Ovary (tissue), 3 donors: ENCODE measurements around the gene ZNF440.

Source experiments
- EP300 ChIP-seq: sonication (generic); formaldehyde crosslinking; IDR thresholded peaks from one replicate; pipeline ENCODE4 v1.6.1; 2017; ENCODE audit warnings: antibody characterized with exemption
- POLR2A ChIP-seq: fragments of 450-650 bp; IDR thresholded peaks from one replicate; pipeline ENCODE4 v1.6.1; 2017; ENCODE audit warnings: antibody characterized with exemption, mild to moderate bottlenecking, moderate library complexity
- TF ChIP-seq, protein P1 (sequence below), 3 donors: fragments of 450-650 bp in 2 of 3; fragments of 200-600 bp in 1 of 3; IDR thresholded peaks; one replicate each; pipeline versions ENCODE4 v1.5.1 to v1.8.0; 2016 to 2022; ENCODE audit warnings: antibody characterized with exemption in 3 of 3, mild to moderate bottlenecking in 1 of 3
- donor health status: DM: no; HTN: no; CAD: no.

DNA sequence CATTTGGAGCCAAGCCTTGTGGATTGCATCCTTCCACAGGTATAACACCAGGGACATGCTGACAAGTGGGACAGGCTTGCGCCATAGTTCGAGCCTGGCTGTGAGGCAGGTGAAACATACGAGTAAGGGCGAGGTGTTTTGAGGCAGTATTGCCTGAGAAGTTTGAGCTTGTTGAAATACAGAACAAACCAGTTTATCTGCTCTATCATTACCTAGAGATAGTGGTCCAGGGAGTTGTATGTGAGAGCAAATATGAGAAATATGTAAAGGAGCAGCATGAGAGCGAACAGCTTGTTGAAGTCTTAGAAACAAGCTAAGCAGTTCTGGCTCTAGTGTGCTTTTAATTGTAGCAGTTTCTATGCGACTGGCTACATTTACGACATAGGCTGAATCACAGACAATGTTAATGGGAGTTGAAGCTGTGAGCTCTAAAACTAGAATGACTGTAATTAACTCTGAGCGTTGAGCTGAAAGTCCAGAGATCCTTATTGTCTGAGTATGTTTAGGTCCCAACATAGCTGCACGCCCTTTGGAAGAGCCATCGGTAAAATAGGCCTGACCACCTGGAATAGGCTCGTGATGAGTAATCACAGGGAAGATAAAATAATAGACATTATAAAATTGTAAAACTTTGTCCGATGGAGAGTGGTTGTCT is 42.6 kb downstream of the ZNF440 start:
- TF ChIP-seq, protein P1, sequence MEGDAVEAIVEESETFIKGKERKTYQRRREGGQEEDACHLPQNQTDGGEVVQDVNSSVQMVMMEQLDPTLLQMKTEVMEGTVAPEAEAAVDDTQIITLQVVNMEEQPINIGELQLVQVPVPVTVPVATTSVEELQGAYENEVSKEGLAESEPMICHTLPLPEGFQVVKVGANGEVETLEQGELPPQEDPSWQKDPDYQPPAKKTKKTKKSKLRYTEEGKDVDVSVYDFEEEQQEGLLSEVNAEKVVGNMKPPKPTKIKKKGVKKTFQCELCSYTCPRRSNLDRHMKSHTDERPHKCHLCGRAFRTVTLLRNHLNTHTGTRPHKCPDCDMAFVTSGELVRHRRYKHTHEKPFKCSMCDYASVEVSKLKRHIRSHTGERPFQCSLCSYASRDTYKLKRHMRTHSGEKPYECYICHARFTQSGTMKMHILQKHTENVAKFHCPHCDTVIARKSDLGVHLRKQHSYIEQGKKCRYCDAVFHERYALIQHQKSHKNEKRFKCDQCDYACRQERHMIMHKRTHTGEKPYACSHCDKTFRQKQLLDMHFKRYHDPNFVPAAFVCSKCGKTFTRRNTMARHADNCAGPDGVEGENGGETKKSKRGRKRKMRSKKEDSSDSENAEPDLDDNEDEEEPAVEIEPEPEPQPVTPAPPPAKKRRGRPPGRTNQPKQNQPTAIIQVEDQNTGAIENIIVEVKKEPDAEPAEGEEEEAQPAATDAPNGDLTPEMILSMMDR (IDR thresholded peaks at IDR 0.05) = no peak
- no peak for TF ChIP-seq EP300
- TF ChIP-seq POLR2A = no peak
